K562 (cell line): ENCODE measurements around the gene STX1A. TPM values are rescaled to one million over a fixed set of nuclear protein-coding genes. Genes with fewer than 3 reads are reported as not detected.

ENCODE experiments used
- ATF7 ChIP-seq: fragments of 450-650 bp; IDR thresholded peaks from 2 replicates; pipeline ENCODE4 v1.7.1; 2014; ENCODE audit warnings: mild to moderate bottlenecking, moderate library complexity
- BCOR ChIP-seq: fragments of 450-650 bp; IDR thresholded peaks from 2 replicates; pipeline ENCODE4 v1.6.1; 2016
- BRF2 ChIP-seq: IDR thresholded peaks from 3 replicates; pipeline ENCODE4 v1.6.1; 2011; ENCODE audit warnings: borderline replicate concordance, mild to moderate bottlenecking; ENCODE audit not compliant: insufficient read length, insufficient read depth
- CBX2 ChIP-seq: fragments of 200-600 bp; sonication (generic); IDR thresholded peaks from one replicate; pipeline ENCODE4 v1.6.1; 2012; ENCODE audit warnings: mild to moderate bottlenecking, low read length, inconsistent platforms; ENCODE audit not compliant: insufficient read depth, poor library complexity, severe bottlenecking
- CREBBP ChIP-seq: IDR thresholded peaks from one replicate; pipeline ENCODE4 v1.6.1; 2012; ENCODE audit warnings: low read depth, mild to moderate bottlenecking, control low read depth, inconsistent platforms, low read length
- CREM ChIP-seq: IDR thresholded peaks from 2 replicates; pipeline ENCODE4 v1.6.1; 2014; ENCODE audit warnings: antibody characterized with exemption, low read depth
- ELF4 ChIP-seq: fragments of 450-650 bp; formaldehyde crosslinking; IDR thresholded peaks from 2 replicates; pipeline ENCODE4 v1.4.0; 2022; ENCODE audit warnings: missing genetic modification characterization
- FOXA1 ChIP-seq: fragments of 450-650 bp; IDR thresholded peaks from 2 replicates; pipeline ENCODE4 v1.6.1; 2016; ENCODE audit warnings: mild to moderate bottlenecking, borderline replicate concordance
- MCM5 ChIP-seq: fragments of 450-650 bp; IDR thresholded peaks from 2 replicates; pipeline ENCODE4 v1.6.1; 2016; ENCODE audit warnings: low read depth
- NEUROD1 ChIP-seq: fragments of 150-350 bp; IDR thresholded peaks from 2 replicates; pipeline ENCODE4 v1.6.1; 2014; ENCODE audit warnings: borderline replicate concordance, low read length, low read depth; ENCODE audit not compliant: partially characterized antibody
- NFE2 ChIP-seq: IDR thresholded peaks from 2 replicates; pipeline ENCODE4 v1.6.1; 2014; ENCODE audit warnings: antibody characterized with exemption, low read depth
- NR2C1 ChIP-seq, 2 experiments: fragments of 450-650 bp; IDR thresholded peaks; 2 replicates each; pipeline ENCODE4 v1.6.1; 2017; ENCODE audit warnings: mild to moderate bottlenecking in 2 of 2, antibody characterized with exemption in 1 of 2, inconsistent platforms in 1 of 2, missing compliant biosample characterization in 1 of 2, missing genetic modification characterization in 1 of 2
- RB1 ChIP-seq: fragments of 450-650 bp; IDR thresholded peaks from 2 replicates; pipeline ENCODE4 v1.6.1; 2017; ENCODE audit warnings: low read depth, mild to moderate bottlenecking
- SAP30 ChIP-seq: fragments of 200-600 bp; sonication (generic); IDR thresholded peaks from 2 replicates; pipeline ENCODE4 v1.6.1; 2012; ENCODE audit warnings: borderline replicate concordance, low read depth, mild to moderate bottlenecking, moderate library complexity, low read length, control low read depth, inconsistent platforms; ENCODE audit not compliant: insufficient read depth, poor library complexity, severe bottlenecking
- TEAD1 ChIP-seq, 2 experiments: fragments of 450-650 bp in 1 of 2; sonication (generic) in 1 of 2; formaldehyde crosslinking; IDR thresholded peaks; 2 replicates each; pipeline versions ENCODE4 v1.4.0 to v1.8.0; 2020 to 2022; ENCODE audit warnings: mild to moderate bottlenecking in 2 of 2, missing genetic modification reagents in 1 of 2
- TFE3 ChIP-seq: fragments of 450-650 bp; formaldehyde crosslinking; IDR thresholded peaks from 2 replicates; pipeline ENCODE4 v1.4.0; 2020; ENCODE audit warnings: mild to moderate bottlenecking, mixed read lengths
- THRAP3 ChIP-seq: fragments of 450-650 bp; IDR thresholded peaks from 2 replicates; pipeline ENCODE4 v1.6.1; 2016; ENCODE audit warnings: mild to moderate bottlenecking, inconsistent platforms, borderline replicate concordance
- ZEB2 ChIP-seq: fragments of 450-650 bp; IDR thresholded peaks from 2 replicates; pipeline ENCODE4 v1.6.1; 2016
- ZFPM2 ChIP-seq: fragments of 250-450 bp; sonication (Bioruptor Pico); IDR thresholded peaks from 2 replicates; pipeline ENCODE4 v1.5.1; 2022; ENCODE audit warnings: mild to moderate bottlenecking
- ZNF507 ChIP-seq: conservative IDR thresholded peaks from 2 replicates; pipeline ENCODE4 v1.6.1; 2017; ENCODE audit warnings: missing genetic modification characterization, missing compliant biosample characterization
- polyA plus RNA-seq, 8 experiments: library from polyadenylated mRNA; depleted of rRNA in 4 of 8; stranded (reverse) in 5 of 8; unstranded in 3 of 8; fragments of >200 nt; fragmentation: Nextera tagmentation in 2 of 8; fragmentation: Illumina TruSeq in 1 of 8; extraction: Ambion mirVana in 2 of 8; extraction: Trizol in 1 of 8; gene quantifications; 2 replicates each; pipeline versions ENCODE4 v1.2.1 to v1.2.3, GENCODE V29; 2011 to 2014; ENCODE audit warnings: inconsistent platforms in 1 of 8, missing spikeins in 1 of 8
- total RNA-seq, 7 experiments: library from RNA; depleted of rRNA in 6 of 7; stranded (reverse); fragments of >200 nt in 6 of 7; fragmentation: Illumina TruSeq in 2 of 7; extraction: Trizol in 2 of 7; gene quantifications; 2 replicates each; pipeline versions ENCODE4 v1.2.1 to v1.2.3, GENCODE V29; 2011 to 2021; ENCODE audit warnings: low replicate concordance in 1 of 7
- TF ChIP-seq, protein P1 (sequence below), 3 experiments: fragments of 200-800 bp in 1 of 3; fragments of 250-450 bp in 1 of 3; fragments of 450-650 bp in 1 of 3; sonication (Bioruptor Pico) in 1 of 3; sonication (Bioruptor generic) in 1 of 3; formaldehyde crosslinking in 1 of 3; IDR thresholded peaks; 2 replicates each; pipeline versions ENCODE4 v1.6.1 to v1.8.0; 2016 to 2022; ENCODE audit warnings: mild to moderate bottlenecking in 2 of 3, missing genetic modification characterization in 2 of 3, missing compliant biosample characterization in 1 of 3, moderate library complexity in 1 of 3

Gene STX1A
- total and polyA plus RNA-seq, 9 of the 15 experiments (the other 6 are each of a cell fraction or from before 2014, with no cell fraction given): 0.04 to 15.1 (median 6.3) TPM

GRCh38 chr7:73706126-73707044, 13.1 kb downstream of the STX1A start (continued):
- TF ChIP-seq BRF2: no peak
- no peak for TF ChIP-seq NEUROD1
- no peak for TF ChIP-seq THRAP3
- TF ChIP-seq RB1: no peak
- TF ChIP-seq NR2C1 (IDR thresholded peaks at IDR 0.05): no peak
- TF ChIP-seq NR2C1 (tag; IDR thresholded peaks at IDR 0.05): no peak
- TF ChIP-seq SAP30: no peak
- no peak for TF ChIP-seq TEAD1 (CRISPR knock-in tag; IDR thresholded peaks at IDR 0.05)
- peak; percentile 90 for TF ChIP-seq NFE2
- TF ChIP-seq MCM5: no peak
- TF ChIP-seq, protein P1, sequence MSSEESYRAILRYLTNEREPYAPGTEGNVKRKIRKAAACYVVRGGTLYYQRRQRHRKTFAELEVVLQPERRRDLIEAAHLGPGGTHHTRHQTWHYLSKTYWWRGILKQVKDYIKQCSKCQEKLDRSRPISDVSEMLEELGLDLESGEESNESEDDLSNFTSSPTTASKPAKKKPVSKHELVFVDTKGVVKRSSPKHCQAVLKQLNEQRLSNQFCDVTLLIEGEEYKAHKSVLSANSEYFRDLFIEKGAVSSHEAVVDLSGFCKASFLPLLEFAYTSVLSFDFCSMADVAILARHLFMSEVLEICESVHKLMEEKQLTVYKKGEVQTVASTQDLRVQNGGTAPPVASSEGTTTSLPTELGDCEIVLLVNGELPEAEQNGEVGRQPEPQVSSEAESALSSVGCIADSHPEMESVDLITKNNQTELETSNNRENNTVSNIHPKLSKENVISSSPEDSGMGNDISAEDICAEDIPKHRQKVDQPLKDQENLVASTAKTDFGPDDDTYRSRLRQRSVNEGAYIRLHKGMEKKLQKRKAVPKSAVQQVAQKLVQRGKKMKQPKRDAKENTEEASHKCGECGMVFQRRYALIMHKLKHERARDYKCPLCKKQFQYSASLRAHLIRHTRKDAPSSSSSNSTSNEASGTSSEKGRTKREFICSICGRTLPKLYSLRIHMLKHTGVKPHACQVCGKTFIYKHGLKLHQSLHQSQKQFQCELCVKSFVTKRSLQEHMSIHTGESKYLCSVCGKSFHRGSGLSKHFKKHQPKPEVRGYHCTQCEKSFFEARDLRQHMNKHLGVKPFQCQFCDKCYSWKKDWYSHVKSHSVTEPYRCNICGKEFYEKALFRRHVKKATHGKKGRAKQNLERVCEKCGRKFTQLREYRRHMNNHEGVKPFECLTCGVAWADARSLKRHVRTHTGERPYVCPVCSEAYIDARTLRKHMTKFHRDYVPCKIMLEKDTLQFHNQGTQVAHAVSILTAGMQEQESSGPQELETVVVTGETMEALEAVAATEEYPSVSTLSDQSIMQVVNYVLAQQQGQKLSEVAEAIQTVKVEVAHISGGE (CRISPR knock-in tag; IDR thresholded peaks at IDR 0.05): no peak
- TF ChIP-seq TFE3: no peak
- no peak for TF ChIP-seq FOXA1
- no peak for TF ChIP-seq ELF4 (CRISPR knock-in tag)
- no peak for TF ChIP-seq ZFPM2 (CRISPR knock-in tag)
- TF ChIP-seq ZNF507 (tag): no peak
- TF ChIP-seq ZEB2: peak; percentile 58; the same call in 1 of the 2 replicates
- TF ChIP-seq CBX2: no peak
- no peak for TF ChIP-seq CREBBP
- TF ChIP-seq BCOR: peak; percentile 85
- TF ChIP-seq ATF7: 0 out of 2 replicates have a peak, but pooled peaks have one; percentile 19
- TF ChIP-seq CREM: peak; percentile 45; the same call in 1 of the 2 replicates
